NCI-H187 treated with DMSO at 0.1 percent for 48 hours (cell line): ENCODE results near the gene NAA10.

Experiments
- DNase-seq: peaks from one replicate; lab custom pipeline; 2025; lab: John Stamatoyannopoulos, UW

NAA10 gene

DNA sequence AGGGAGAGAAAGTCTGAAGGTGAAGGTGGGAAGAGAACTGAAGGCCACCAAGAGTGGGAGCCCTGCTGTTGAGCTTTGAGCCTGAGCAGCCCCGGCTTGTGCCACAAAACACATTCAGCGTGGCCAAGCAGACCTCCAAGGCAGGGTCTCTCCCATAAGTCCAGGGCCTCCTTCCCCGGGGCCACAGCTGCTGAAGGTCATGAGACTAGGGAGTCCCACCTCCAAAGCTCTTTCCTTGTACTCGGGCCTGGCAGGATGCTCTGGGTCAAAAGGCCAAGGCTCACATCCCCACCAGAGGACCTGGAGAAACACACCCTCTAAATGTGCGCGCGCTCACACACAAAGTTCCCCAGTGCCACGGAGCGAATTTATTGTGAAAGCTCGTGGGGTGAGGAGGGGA is 5.3 kb downstream of the NAA10 start:
- DNase-seq, result no peak

DNA sequence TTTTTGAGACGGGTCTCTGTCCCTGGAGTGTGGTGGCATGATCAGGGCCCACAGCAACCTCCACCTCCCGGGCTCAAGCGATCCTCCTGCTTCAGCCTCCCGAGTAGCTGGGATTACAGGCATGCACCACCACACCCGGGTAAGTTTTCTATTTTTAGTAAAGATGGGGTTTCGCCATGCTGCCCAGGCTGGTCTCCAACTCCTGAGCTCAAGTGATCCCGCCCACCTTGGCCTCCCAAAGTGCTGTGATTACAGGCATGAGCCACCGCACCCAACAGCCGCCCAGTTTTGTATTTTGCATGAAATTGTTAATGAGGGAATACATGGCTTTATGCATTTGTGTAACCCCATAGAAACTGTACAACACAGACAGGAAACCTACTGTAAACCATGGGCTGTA is 6.0 kb downstream of the NAA10 start:
- no peak for DNase-seq

- DNase-seq, result peak; percentile 91
Measured at GRCh38 chrX:153927922-153928760, 6.7 kb downstream of the NAA10 start.

- no peak for DNase-seq
Measured at GRCh38 chrX:153927672-153927921, 7.2 kb downstream of the NAA10 start.

DNA sequence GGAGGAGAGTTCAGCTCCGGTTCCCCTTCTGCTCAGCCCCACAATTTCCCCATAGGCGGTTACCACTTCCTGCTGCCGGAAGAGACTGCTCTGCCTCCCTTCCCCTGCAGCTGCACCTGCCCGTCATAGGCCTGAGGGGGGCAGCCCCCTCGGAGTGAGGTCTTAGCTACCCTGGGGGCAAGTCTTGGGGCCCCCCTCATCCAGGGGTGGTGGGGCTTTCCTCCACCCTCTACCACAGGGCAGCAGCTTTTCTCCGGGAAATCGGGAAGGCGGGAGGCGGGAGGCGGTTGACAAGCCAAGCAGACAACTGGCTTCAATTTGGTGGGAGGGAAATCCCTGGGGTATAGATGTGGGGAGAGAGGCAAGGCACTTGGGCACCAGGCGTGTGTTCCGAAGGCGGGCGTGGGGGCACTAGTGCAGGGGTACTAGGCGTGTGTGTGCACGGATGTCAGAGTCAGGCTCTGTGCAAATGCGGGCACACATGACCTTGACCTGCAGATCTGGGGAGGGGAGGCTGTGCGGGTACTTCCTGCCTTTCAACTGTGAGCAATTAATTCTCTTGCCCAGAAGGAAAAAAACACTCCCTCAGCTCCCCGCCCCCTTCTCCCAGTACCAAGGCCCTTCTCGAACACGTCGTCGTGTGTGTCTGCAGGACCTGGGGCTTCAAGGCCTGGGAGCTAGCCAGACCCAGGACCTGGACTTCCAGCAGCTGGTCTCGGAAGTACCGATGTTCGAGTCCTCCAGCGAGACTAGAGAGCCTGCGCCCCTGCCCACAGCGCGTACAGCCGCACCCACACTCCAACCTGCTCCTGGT is 7.8 kb downstream of the NAA10 start:
- no peak for DNase-seq

GRCh38 chrX:153926552-153926857 is 8.3 kb downstream of the NAA10 start:
- DNase-seq, result no peak

- DNase-seq, result no peak
Measured at GRCh38 chrX:153925739-153926551, 8.9 kb downstream of the NAA10 start, which contains the start of gene ARHGAP4. TSS of gene ARHGAP4 (minus strand) at chrX:153926264. CDS start at chrX:153926202, 62 bp downstream.

GRCh38 chrX:153925387-153925738 is 9.5 kb downstream of the NAA10 start:
- no peak for DNase-seq

DNA sequence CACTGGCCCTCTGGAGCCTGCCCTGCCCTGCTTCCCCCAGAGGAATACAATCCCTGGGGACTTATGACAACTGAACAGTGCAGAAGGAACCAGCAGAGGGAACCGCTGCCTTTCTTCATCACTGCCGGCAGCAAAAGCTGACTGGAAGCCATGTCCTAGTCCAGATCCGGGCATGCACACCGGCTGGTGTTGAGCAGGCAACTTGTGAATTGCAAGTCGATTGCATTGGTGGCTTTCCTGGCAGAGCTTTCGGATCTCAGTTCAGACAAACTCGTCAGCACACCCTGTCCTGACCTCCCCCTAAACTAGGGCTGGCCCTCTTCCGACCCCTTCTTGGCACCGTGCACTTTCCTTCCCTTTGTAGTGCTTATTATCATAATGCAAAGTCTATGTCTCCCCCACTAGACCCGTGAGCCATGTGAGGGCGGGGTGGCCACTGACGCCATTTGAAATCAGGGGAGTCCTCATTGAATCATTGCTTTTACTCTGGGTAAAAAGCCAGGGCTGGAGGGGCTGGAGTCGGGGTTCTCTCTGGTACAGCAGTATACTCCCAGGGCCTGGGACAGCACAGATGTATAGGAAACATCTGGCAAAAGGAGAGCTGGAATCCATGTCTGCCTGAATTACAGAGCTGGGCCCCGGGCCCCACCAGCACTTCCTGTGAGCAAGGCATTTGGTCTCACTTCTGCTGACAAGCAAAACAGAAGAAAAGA is 10.5 kb downstream of the NAA10 start:
- DNase-seq, result no peak

DNA sequence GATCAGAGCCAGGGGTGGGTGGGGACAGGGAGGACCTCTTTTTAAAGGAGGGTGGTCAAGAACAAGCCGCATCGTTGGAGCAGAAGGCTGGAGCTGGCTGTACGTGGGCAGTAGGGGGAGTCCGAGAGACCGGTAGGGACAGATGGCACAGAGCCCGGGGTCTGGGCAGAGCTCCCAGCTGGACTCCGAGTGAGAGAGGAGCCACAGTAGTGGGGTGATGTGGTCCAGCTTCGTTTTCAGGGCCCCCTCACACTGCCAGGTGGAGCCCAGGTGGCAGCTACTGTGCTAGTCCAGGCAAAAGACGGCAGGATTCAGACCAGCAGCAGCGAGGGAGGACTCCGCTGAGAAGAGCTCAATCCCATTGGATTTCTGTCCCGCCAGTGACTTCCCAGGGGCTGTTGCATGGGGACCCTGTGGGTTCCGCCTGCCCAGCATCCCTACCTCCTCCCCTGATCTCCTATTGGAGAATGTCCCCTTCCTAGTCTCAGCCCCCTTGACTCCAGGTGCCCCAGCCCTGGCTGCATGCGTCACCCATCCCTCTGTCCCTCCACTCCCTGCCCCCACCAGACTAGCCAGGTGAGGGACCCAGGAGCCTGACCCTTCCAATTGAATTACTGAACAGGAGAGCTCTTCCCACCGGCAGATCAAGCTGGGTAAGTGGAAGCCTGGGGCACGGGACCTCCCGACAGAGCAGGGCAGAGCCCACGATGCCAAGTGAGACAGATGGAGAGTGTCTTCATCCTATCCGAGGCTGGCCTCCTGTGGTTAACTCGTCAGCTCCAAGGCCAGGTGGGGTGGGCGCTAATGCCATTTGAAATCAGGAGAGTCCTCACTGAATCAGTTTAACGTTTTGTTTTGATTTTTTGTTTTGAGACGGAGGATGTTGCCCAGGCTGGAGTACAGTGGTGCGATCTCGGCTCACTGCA is 11.6 kb downstream of the NAA10 start:
- DNase-seq, result no peak

- no peak for DNase-seq
Measured at GRCh38 chrX:153921511-153922446, 13.1 kb downstream of the NAA10 start.

GRCh38 chrX:153921070-153921469 is 13.8 kb downstream of the NAA10 start:
- DNase-seq, result no peak

- DNase-seq, result no peak
Measured at GRCh38 chrX:153920546-153920945, 14.3 kb downstream of the NAA10 start.

DNA sequence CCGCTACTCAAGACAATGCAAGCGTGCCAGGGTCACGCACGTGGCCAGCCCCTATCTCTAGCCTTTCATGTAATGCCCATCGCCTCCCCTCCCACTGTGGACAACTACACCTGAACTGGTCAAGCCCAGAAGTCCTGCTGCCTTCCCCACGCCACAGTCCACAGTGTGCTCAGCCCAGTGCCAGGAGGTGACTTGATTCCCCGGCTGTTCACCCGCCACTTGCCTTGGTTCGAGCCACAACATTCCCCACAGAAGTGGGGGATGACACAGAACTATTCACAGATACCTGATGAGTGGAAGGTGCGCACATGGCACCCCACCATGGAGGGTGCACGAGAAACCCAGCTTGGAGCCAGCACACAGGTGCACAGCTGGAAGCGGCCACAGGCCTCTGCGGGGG is 15.6 kb downstream of the NAA10 start:
- no peak for DNase-seq

- DNase-seq, result no peak
Measured at GRCh38 chrX:153917869-153918268, 17.0 kb downstream of the NAA10 start.

- no peak for DNase-seq
Measured at GRCh38 chrX:153913701-153914100, 21.1 kb downstream of the NAA10 start.

DNA sequence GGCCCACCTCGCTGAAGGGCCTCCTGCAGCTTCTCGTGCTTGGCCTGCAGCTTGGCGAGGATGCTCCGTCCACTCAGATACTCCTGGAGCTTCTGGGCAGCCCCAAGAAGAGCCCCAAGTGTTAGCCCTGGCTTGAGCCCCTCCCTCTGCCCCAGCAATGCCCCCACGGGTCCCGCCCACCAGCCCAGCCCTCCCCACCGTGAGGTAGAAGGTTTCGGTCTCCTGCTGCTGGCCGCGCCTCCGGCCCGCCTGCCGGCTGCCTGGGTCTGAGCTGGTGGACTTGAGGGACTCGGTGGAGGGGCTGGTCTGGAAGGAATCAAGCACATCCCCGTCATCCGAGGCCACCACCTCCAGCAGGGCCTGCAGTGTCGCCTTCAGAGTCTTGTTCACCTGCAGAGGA is 21.6 kb downstream of the NAA10 start:
- no peak for DNase-seq

- no peak for DNase-seq
Measured at GRCh38 chrX:153911798-153912197, 23.0 kb downstream of the NAA10 start.

GRCh38 chrX:153910446-153910845 is 24.4 kb downstream of the NAA10 start:
- DNase-seq, result no peak

- no peak for DNase-seq
Measured at GRCh38 chrX:153909980-153910360, 24.9 kb downstream of the NAA10 start.
